ES-I3 (cell line): ENCODE data around the gene FZD8.
"Not testable (repeated sequence)": the region's sequence is repeated elsewhere in the genome, so short reads cannot be mapped to it uniquely, and the experiment has no call there.

ENCODE experiments used
- H3K36me3 ChIP-seq: 2 replicates; pipeline ENCODE4 v1.6.1; 2013; ENCODE audit warnings: mild to moderate bottlenecking, low read length, control low read depth, moderate library complexity; ENCODE audit not compliant: insufficient read depth
- H3K4me1 ChIP-seq: 2 replicates; pipeline ENCODE4 v1.6.1; 2013; ENCODE audit warnings: mild to moderate bottlenecking, control low read depth, low read length; ENCODE audit not compliant: insufficient read depth
- H3K9ac ChIP-seq: 2 replicates; pipeline ENCODE4 v1.6.1; 2013; ENCODE audit warnings: low read depth, mild to moderate bottlenecking, low read length, moderate library complexity
- H3K9me3 ChIP-seq: 2 replicates; pipeline ENCODE4 v1.6.1; 2013; ENCODE audit warnings: mild to moderate bottlenecking, low read length, moderate library complexity; ENCODE audit not compliant: control insufficient read depth, insufficient read depth

Gene FZD8, protein sequence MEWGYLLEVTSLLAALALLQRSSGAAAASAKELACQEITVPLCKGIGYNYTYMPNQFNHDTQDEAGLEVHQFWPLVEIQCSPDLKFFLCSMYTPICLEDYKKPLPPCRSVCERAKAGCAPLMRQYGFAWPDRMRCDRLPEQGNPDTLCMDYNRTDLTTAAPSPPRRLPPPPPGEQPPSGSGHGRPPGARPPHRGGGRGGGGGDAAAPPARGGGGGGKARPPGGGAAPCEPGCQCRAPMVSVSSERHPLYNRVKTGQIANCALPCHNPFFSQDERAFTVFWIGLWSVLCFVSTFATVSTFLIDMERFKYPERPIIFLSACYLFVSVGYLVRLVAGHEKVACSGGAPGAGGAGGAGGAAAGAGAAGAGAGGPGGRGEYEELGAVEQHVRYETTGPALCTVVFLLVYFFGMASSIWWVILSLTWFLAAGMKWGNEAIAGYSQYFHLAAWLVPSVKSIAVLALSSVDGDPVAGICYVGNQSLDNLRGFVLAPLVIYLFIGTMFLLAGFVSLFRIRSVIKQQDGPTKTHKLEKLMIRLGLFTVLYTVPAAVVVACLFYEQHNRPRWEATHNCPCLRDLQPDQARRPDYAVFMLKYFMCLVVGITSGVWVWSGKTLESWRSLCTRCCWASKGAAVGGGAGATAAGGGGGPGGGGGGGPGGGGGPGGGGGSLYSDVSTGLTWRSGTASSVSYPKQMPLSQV

DNA sequence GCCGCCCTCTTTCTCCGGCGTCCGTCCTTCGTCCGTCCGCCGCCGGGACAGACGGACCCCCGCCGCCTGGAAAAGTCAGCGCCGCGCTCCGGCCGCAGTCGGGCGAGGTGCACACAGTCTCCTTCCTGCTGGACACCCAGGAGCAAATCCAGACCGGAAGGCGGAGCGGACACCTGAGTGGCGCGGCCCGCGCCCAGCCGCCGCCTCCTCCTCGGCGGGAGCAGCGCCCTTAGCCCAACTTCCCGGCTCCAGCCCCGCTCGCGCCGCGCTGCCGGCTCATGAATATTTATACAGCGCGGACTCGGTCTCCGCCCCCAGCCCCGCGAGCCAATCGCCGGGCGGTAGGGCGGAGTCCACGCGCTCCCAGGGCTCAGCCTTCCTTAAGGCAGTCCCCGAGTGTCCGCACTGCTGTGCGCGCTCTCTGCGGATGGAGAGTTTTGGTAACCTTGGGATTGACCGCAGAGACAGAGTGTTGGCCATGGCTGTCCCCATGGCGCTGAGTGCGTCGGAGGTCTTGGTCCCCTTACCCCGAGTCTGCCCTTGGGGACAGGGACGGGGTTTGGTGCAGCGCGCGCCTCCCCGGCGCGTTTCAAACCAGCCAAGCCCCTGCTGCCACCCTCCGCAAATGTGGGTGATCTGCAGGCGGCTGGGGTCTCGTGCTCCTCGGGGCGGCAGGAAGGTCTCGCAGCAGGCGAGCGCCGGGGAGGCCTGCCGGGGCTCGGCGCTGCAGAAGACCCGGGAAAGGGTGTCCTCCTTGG is at the start of gene FZD8:
Gene FZD8, minus strand, starts transcription at position 262 of the 758 bp plus-strand sequence. CDS start 867 bp downstream, outside the sequence.
- peaks cover 7% of the 10 kb centered on the region for H3K4me1 ChIP-seq
- H3K9me3 ChIP-seq, result no peaks in the 10 kb centered on the region
- peak within 1 kb of the TSS; percentile 80 for H3K9ac ChIP-seq
- no peaks in the 10 kb centered on the region for H3K36me3 ChIP-seq

GRCh38 chr10:35691522-35692236 is 49.6 kb upstream of the FZD8 start:
- Histone ChIP-seq H3K4me1 (peaks cover 30% of the 10 kb centered on the region), H3K9me3 (no peaks in the 10 kb centered on the region), H3K9ac (peak overlapping the region; percentile 6; the same call in 1 of the 2 replicates), H3K36me3 (no peaks in the 10 kb centered on the region)

DNA sequence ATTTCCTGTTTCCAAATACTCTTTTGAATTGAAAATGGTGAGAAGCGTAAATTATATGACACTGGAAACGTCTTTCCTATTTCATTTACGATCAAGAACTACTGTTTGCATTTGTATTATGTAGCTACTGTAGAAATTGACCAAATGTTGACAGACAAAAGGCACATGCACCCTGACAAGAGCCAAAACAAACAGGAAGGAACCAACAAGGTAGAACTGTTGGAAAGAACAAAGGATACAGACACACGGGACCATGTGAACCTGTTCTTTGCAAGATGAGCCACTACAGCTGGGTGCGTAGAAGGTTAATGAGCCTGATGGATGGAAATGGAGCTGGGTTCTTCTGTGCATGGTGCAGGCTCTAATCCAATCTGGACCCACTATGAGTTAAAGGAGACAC is 48.4 kb upstream of the FZD8 start:
- Histone ChIP-seq H3K9ac (no peak overlapping the region), H3K9me3 (no peaks in the 10 kb centered on the region), H3K4me1 (peaks cover 22% of the 10 kb centered on the region; the same call in 1 of the 2 replicates), H3K36me3 (no peaks in the 10 kb centered on the region)

GRCh38 chr10:35685858-35686257 is 43.8 kb upstream of the FZD8 start:
- H3K36me3 ChIP-seq, H3K9ac ChIP-seq, H3K9me3 ChIP-seq: not testable (repeated sequence)
- peaks cover 14% of the 10 kb centered on the region; the same call in 1 of the 2 replicates for H3K4me1 ChIP-seq

DNA sequence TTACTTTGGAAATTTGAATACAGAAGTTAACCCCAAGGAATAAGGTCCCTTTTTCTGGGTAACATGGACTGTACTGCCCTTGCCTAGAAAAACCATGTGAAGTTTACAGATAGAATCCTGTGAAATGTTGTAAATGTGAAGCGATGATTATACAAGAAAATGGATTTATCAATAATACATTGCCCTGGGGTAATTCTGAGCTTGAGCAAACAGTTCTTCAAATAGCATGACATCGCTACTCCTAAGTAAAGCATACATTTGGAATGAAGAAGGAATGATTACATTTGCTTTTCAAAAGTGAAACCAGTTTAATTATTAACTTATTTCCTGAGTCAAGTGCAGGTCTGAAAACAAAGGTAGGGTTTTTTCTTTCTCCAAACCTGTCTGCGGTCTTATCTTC is 43.3 kb upstream of the FZD8 start:
- H3K4me1 ChIP-seq, result peaks cover 10% of the 10 kb centered on the region; the same call in 1 of the 2 replicates
- no peaks in the 10 kb centered on the region for H3K36me3 ChIP-seq
- H3K9ac ChIP-seq, result no peak overlapping the region
- H3K9me3 ChIP-seq, result no peaks in the 10 kb centered on the region

DNA sequence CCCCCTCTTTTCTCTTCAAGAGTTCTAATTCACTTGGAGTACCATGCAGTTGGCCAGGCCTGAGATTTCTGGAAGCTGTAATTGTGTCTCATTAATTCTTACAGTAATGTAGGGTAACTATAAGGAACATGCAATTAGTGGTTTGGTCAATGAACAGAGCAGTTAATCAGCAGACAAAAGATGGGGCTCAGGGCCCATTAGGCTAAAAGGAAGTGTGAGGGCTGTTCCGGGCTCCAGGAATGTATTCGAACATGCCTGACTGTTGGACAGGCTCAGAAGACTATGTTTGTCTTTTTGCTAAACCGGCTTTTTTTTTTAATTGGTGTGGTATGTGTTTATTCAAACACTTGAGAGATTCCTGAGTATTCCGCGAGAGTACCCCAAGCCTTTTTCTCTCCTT is 42.5 kb upstream of the FZD8 start:
- no peaks in the 10 kb centered on the region for H3K36me3 ChIP-seq
- peaks cover 5% of the 10 kb centered on the region; the same call in 1 of the 2 replicates for H3K4me1 ChIP-seq
- H3K9me3 ChIP-seq, result no peaks in the 10 kb centered on the region
- no peak overlapping the region for H3K9ac ChIP-seq

DNA sequence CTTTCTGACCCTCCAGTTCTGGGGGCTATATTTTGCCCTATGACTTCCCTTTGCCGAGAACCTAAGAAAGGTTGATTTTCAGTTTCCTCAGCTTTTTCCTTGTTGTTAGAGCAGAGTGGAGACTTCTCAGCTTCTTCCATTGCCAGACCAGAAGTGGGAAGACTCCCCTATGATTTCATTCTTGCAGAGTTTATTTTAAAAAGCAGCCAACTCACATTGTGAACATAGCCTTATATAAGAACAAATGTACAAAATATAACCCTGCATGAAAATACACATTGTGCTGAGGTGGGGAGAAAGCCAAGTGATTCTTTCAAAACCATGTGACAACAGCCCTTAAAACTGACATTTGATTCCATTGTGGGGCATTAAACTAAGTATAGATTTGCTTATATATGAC is 33.8 kb upstream of the FZD8 start:
- Histone ChIP-seq H3K9me3 (no peaks in the 10 kb centered on the region), H3K36me3 (no peaks in the 10 kb centered on the region), H3K4me1 (no peaks in the 10 kb centered on the region), H3K9ac (no peak overlapping the region)

DNA sequence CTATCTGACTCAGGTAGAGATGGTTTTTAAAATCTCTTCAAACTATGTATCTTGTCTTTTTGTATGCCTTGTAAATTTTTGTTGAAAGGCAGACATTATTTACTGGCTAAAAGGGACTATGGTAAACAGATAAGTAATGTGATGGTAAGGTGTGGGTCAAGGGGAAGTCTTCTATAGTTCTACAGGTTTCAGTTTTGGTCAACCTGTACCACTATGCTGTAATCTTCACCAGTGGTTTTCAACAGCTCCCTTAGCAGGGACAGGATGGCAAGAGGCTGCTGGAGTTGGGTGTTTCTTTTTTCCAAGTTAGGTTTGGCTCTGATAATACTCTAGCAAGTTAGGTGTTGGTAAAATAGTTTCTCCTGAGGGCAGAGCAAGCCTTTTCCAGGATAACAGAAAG is 32.7 kb upstream of the FZD8 start:
- no peaks in the 10 kb centered on the region; the same call in 1 of the 2 replicates for H3K4me1 ChIP-seq
- H3K9me3 ChIP-seq, result no peaks in the 10 kb centered on the region
- no peaks in the 10 kb centered on the region for H3K36me3 ChIP-seq
- no peak overlapping the region for H3K9ac ChIP-seq

- H3K4me1 ChIP-seq, result peaks cover 7% of the 10 kb centered on the region
- no peaks in the 10 kb centered on the region; the same call in 1 of the 2 replicates for H3K9me3 ChIP-seq
- no peaks in the 10 kb centered on the region for H3K36me3 ChIP-seq
- H3K9ac ChIP-seq, result no peak overlapping the region
These were observed 27.0 kb upstream of the FZD8 start for GRCh38 chr10:35668865-35669650.

DNA sequence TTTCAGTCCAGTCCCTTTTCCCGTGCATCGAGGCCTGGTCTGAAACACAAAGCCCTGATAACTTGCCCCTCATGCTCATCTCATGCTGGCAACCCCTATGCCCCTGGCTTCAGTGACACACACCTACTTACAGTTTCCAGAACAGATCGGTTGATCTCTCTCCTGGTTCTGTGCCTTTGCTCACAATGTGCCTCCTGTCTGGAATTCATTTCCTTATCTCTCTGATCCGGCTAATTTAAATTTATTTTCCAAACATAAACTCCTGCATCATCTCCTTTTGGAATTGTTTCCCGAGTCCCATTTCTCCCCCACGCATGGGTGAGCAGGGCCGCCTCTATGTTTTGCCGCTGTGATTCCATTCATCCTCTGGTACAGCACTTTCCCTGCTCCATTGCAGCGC is 25.9 kb upstream of the FZD8 start:
- Histone ChIP-seq H3K9ac (no peak overlapping the region), H3K36me3 (no peaks in the 10 kb centered on the region), H3K4me1 (peaks cover 7% of the 10 kb centered on the region), H3K9me3 (no peaks in the 10 kb centered on the region; the same call in 1 of the 2 replicates)

GRCh38 chr10:35667270-35667889 is 25.3 kb upstream of the FZD8 start:
- H3K4me1 ChIP-seq, result peaks cover 7% of the 10 kb centered on the region
- H3K9ac ChIP-seq, result no peak overlapping the region
- H3K9me3 ChIP-seq, result no peaks in the 10 kb centered on the region; the same call in 1 of the 2 replicates
- H3K36me3 ChIP-seq, result no peaks in the 10 kb centered on the region

DNA sequence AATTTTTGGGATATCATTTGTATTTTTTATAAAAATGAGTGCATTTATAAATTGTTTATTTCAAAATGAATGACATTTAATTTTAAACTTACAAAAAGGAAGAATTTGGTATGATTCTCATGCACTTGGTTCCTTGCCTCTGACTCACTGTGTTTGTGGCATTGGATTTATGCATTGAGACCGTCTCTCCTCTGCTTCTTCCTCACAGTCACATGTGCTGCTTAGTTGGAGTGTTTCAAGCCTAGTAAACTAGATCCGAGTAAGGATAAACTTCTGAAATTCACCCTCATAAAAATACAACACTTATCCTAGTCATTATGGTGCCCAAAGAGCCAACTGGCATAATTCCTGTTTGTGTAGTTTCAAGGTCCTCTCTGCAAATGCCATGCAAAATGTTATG is 19.1 kb upstream of the FZD8 start:
- Histone ChIP-seq H3K36me3 (no peaks in the 10 kb centered on the region), H3K9me3 (peaks cover 3% of the 10 kb centered on the region; the same call in 1 of the 2 replicates), H3K9ac (no peak overlapping the region), H3K4me1 (no peaks in the 10 kb centered on the region)

GRCh38 chr10:35659456-35659855 is 17.4 kb upstream of the FZD8 start:
- H3K9me3 ChIP-seq, result peaks cover 3% of the 10 kb centered on the region; the same call in 1 of the 2 replicates
- H3K4me1 ChIP-seq, result no peaks in the 10 kb centered on the region
- no peak overlapping the region for H3K9ac ChIP-seq
- H3K36me3 ChIP-seq, result no peaks in the 10 kb centered on the region
